OCI-LY1 (cell line): Measurements from ENCODE around the gene SMC5.
"Not testable (repeated sequence)": the region's sequence is repeated elsewhere in the genome, so short reads cannot be mapped to it uniquely, and the experiment has no call there.

Experiments used
- H2AFZ ChIP-seq: fragments of 200-600 bp; sonication (generic), shearing (Covaris generic); 2 replicates; pipeline ENCODE4 v1.6.0; 2014; ENCODE audit warnings: antibody characterized with exemption, mild to moderate bottlenecking, low read length
- H3F3A ChIP-seq: fragments of 200-600 bp; sonication (generic), shearing (Covaris generic); 2 replicates; pipeline ENCODE4 v1.6.0; 2014; ENCODE audit warnings: mild to moderate bottlenecking, antibody characterized with exemption, low read length, moderate library complexity; ENCODE audit not compliant: insufficient read depth
- H3K27ac ChIP-seq: fragments of 200-600 bp; sonication (generic); 2 replicates; pipeline ENCODE4 v1.5.1; 2014; ENCODE audit warnings: low read length, mixed run types, mild to moderate bottlenecking, low read depth; ENCODE audit not compliant: poor library complexity, severe bottlenecking
- H3K27me3 ChIP-seq: fragments of 200-600 bp; sonication (generic); 2 replicates; pipeline ENCODE4 v1.6.0; 2014; ENCODE audit warnings: antibody characterized with exemption, mild to moderate bottlenecking, low read length, moderate library complexity; ENCODE audit not compliant: insufficient read depth
- H3K36me3 ChIP-seq: fragments of 200-600 bp; sonication (generic); 2 replicates; pipeline ENCODE4 v1.6.1; 2014; ENCODE audit warnings: mild to moderate bottlenecking, antibody characterized with exemption, low read length, moderate library complexity, mixed read lengths; ENCODE audit not compliant: insufficient read depth
- H3K4me1 ChIP-seq: fragments of 200-600 bp; sonication (generic); 2 replicates; pipeline ENCODE4 v1.5.1; 2014; ENCODE audit warnings: mild to moderate bottlenecking, low read length, moderate library complexity; ENCODE audit not compliant: insufficient read depth, severe bottlenecking
- H3K4me2 ChIP-seq: fragments of 200-600 bp; sonication (generic), shearing (Covaris generic); 2 replicates; pipeline ENCODE4 v1.6.1; 2014; ENCODE audit warnings: low read length
- H3K4me3 ChIP-seq: fragments of 200-600 bp; sonication (generic); 2 replicates; pipeline ENCODE4 v1.5.1; 2014; ENCODE audit warnings: low read length, low read depth, mild to moderate bottlenecking, mixed read lengths; ENCODE audit not compliant: poor library complexity, severe bottlenecking
- H3K79me2 ChIP-seq: fragments of 200-600 bp; shearing (Covaris generic); 2 replicates; pipeline ENCODE4 v1.6.1; 2016; ENCODE audit warnings: mixed run types, low read length, mixed read lengths; ENCODE audit not compliant: insufficient read depth
- H3K9ac ChIP-seq: fragments of 200-600 bp; sonication (generic), shearing (Covaris generic); 2 replicates; pipeline ENCODE4 v1.6.1; 2014; ENCODE audit warnings: mild to moderate bottlenecking, low read length, mixed read lengths
- H3K9me2 ChIP-seq: fragments of 200-600 bp; sonication (generic), shearing (Covaris generic); 2 replicates; pipeline ENCODE4 v1.6.1; 2014; ENCODE audit warnings: low read depth, mild to moderate bottlenecking, low read length, mixed read lengths
- H3K9me3 ChIP-seq: fragments of 200-600 bp; shearing (Covaris generic); 2 replicates; pipeline ENCODE4 v1.6.1; 2014; ENCODE audit warnings: low read length, mixed read lengths
- H4K20me1 ChIP-seq: fragments of 200-600 bp; sonication (generic), shearing (Covaris generic); 2 replicates; pipeline ENCODE4 v1.6.0; 2016; ENCODE audit warnings: mild to moderate bottlenecking, low read length; ENCODE audit not compliant: insufficient read depth
- EZH2 ChIP-seq: fragments of 200-600 bp; sonication (generic), shearing (Covaris generic); IDR thresholded peaks from 2 replicates; pipeline ENCODE4 v1.8.0; 2017; ENCODE audit warnings: borderline replicate concordance, mixed run types, mild to moderate bottlenecking, antibody characterized with exemption, low read length, moderate library complexity, mixed read lengths
- TF ChIP-seq, protein P1 (sequence below): fragments of 200-600 bp; sonication (generic), shearing (Covaris generic); IDR thresholded peaks from 2 replicates; pipeline ENCODE4 v1.5.1; 2017; ENCODE audit warnings: mild to moderate bottlenecking, antibody characterized with exemption, low read length, moderate library complexity, mixed read lengths

The SMC5 gene

GRCh38 chr9:70398145-70398556 is 139.4 kb downstream of the SMC5 start:
- peak overlapping the region; percentile 37; the same call in 1 of the 2 replicates for H3K4me2 ChIP-seq
- H3K4me3 ChIP-seq: peak overlapping the region; percentile 2
- H3K27ac ChIP-seq: no peak overlapping the region
- no peak overlapping the region for H3K9ac ChIP-seq
- H3K36me3 ChIP-seq: no peaks in the 10 kb centered on the region
- H3K9me2 ChIP-seq: no peaks in the 10 kb centered on the region
- H3F3A ChIP-seq: no peaks in the 10 kb centered on the region
- no peaks in the 10 kb centered on the region for H3K79me2 ChIP-seq
- peak overlapping the region; percentile 5; the same call in 1 of the 2 replicates for H2AFZ ChIP-seq
- no peaks in the 10 kb centered on the region for H3K27me3 ChIP-seq
- peaks cover 14% of the 10 kb centered on the region for H3K4me1 ChIP-seq
- H4K20me1 ChIP-seq: no peaks in the 10 kb centered on the region
- TF ChIP-seq, protein P1, sequence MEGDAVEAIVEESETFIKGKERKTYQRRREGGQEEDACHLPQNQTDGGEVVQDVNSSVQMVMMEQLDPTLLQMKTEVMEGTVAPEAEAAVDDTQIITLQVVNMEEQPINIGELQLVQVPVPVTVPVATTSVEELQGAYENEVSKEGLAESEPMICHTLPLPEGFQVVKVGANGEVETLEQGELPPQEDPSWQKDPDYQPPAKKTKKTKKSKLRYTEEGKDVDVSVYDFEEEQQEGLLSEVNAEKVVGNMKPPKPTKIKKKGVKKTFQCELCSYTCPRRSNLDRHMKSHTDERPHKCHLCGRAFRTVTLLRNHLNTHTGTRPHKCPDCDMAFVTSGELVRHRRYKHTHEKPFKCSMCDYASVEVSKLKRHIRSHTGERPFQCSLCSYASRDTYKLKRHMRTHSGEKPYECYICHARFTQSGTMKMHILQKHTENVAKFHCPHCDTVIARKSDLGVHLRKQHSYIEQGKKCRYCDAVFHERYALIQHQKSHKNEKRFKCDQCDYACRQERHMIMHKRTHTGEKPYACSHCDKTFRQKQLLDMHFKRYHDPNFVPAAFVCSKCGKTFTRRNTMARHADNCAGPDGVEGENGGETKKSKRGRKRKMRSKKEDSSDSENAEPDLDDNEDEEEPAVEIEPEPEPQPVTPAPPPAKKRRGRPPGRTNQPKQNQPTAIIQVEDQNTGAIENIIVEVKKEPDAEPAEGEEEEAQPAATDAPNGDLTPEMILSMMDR: no peak
- TF ChIP-seq EZH2: no peak
- H3K9me3 ChIP-seq: no peaks in the 10 kb centered on the region

DNA sequence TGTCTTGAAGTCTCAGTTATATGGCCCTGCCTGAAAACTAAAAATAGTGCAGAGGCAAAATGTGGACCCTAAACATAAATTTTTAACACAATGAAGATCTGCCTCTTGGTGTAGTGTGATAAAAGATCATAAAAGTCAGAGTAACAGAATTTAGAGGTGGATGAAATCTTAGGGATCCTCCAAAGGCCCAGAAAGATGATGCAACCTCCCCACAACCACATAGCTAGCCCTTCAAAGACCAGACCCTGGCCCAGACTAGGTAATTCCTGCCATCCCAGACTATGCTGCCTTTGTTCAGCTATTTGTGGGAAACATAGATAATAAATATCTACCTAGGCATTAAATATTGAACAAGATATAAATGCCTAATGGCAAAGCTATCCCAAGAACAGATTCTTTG is 140.4 kb downstream of the SMC5 start:
- no peaks in the 10 kb centered on the region for H3K27me3 ChIP-seq
- no peak overlapping the region for H2AFZ ChIP-seq
- peaks cover 14% of the 10 kb centered on the region for H3K4me1 ChIP-seq
- H3F3A ChIP-seq: no peaks in the 10 kb centered on the region
- H3K27ac ChIP-seq: no peak overlapping the region
- TF ChIP-seq, protein P1: no peak
- TF ChIP-seq EZH2: no peak
- no peaks in the 10 kb centered on the region for H3K79me2 ChIP-seq
- H3K4me3 ChIP-seq: no peak overlapping the region
- H3K4me2 ChIP-seq: no peak overlapping the region
- no peaks in the 10 kb centered on the region for H3K9me2 ChIP-seq
- H3K36me3 ChIP-seq: no peaks in the 10 kb centered on the region
- no peaks in the 10 kb centered on the region for H3K9me3 ChIP-seq
- no peaks in the 10 kb centered on the region for H4K20me1 ChIP-seq
- no peak overlapping the region for H3K9ac ChIP-seq

GRCh38 chr9:70400107-70400892 is 141.5 kb downstream of the SMC5 start:
- H3K9ac ChIP-seq: no peak overlapping the region
- no peaks in the 10 kb centered on the region for H3K27me3 ChIP-seq
- no peaks in the 10 kb centered on the region for H3K9me2 ChIP-seq
- no peaks in the 10 kb centered on the region for H3K9me3 ChIP-seq
- no peak overlapping the region for H3K4me3 ChIP-seq
- H3K27ac ChIP-seq: no peak overlapping the region
- TF ChIP-seq, protein P1: no peak
- no peak for TF ChIP-seq EZH2
- H3K36me3 ChIP-seq: no peaks in the 10 kb centered on the region
- no peak overlapping the region for H3K4me2 ChIP-seq
- H2AFZ ChIP-seq: no peak overlapping the region
- H3F3A ChIP-seq: no peaks in the 10 kb centered on the region
- H4K20me1 ChIP-seq: no peaks in the 10 kb centered on the region
- no peaks in the 10 kb centered on the region for H3K79me2 ChIP-seq
- H3K4me1 ChIP-seq: peaks cover 14% of the 10 kb centered on the region

- not testable (repeated sequence) for H3K4me3 ChIP-seq, H3K27me3 ChIP-seq, H3K27ac ChIP-seq, H3K9ac ChIP-seq, H3K79me2 ChIP-seq, H3K9me2 ChIP-seq, H3F3A ChIP-seq, H4K20me1 ChIP-seq, H3K4me2 ChIP-seq, H3K36me3 ChIP-seq, H3K9me3 ChIP-seq, H2AFZ ChIP-seq
- H3K4me1 ChIP-seq: peaks cover 14% of the 10 kb centered on the region
These were observed 142.5 kb downstream of the SMC5 start for GRCh38 chr9:70401241-70401640.
